Choroid plexus epithelial cell (primary cell): ENCODE data around the gene CREB5.
"Not testable (repeated sequence)": the region's sequence is repeated elsewhere in the genome, so short reads cannot be mapped to it uniquely, and the experiment has no call there.

Experiments used
- DNase-seq: peaks from one replicate; pipeline ENCODE4 v3.0.0-alpha.2; 2010; ENCODE audit warnings: low read depth
- H3K4me3 ChIP-seq: 2 replicates; pipeline ENCODE4 v1.5.1; 2011; ENCODE audit warnings: low read depth, mild to moderate bottlenecking, control low read depth, low read length, moderate library complexity
- TF ChIP-seq, protein P1 (sequence below): conservative IDR thresholded peaks from 2 replicates; pipeline ENCODE4 v1.5.1; 2011; ENCODE audit warnings: low read depth, mild to moderate bottlenecking, control low read depth, inconsistent platforms, low read length, moderate library complexity

The CREB5 gene

DNA sequence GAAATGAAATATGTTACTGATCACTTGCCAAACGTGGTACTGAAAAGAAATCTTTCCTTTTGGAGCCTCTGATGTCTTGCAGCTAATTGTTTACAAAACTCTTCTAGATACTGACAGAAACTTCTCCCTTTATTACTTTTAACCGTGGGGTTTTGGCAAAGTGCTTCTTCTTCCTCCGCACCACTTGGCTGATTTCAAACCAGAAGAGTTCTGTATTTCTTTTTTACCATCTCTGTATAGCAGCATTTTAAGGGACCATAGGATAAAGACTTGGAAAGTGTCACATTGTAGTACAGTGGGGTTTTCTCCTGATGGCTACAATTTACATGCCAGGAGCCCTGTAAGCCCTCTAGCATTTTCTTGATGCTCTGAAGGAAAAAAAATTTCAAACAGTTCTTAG is 21.9 kb upstream of the CREB5 start:
- no peak overlapping the region for H3K4me3 ChIP-seq
- TF ChIP-seq, protein P1, sequence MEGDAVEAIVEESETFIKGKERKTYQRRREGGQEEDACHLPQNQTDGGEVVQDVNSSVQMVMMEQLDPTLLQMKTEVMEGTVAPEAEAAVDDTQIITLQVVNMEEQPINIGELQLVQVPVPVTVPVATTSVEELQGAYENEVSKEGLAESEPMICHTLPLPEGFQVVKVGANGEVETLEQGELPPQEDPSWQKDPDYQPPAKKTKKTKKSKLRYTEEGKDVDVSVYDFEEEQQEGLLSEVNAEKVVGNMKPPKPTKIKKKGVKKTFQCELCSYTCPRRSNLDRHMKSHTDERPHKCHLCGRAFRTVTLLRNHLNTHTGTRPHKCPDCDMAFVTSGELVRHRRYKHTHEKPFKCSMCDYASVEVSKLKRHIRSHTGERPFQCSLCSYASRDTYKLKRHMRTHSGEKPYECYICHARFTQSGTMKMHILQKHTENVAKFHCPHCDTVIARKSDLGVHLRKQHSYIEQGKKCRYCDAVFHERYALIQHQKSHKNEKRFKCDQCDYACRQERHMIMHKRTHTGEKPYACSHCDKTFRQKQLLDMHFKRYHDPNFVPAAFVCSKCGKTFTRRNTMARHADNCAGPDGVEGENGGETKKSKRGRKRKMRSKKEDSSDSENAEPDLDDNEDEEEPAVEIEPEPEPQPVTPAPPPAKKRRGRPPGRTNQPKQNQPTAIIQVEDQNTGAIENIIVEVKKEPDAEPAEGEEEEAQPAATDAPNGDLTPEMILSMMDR = no peak

DNA sequence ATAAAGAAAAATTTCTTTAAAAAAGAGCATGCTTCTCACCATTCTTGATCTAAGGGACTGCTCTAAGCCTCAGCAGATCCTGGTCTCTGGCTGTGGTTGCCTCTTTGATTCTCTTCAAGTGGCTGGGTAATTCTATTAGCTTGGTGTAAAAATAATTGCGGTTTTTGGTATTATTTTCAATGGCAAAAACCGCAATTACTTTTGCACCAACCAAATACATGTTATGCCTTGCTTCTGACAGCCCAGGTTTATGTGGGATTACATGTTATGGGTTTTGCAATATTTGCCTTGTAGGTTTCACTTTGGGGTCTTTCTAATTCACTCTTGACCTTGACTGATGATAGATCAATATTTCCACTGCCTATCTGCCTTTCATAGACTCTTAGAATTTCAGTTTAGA is 20.0 kb upstream of the CREB5 start:
- no peak overlapping the region for H3K4me3 ChIP-seq
- no peak for DNase-seq
- TF ChIP-seq, protein P1 = no peak

More for the DNA sequence above, 21.9 kb upstream of the CREB5 start:
- no peak for DNase-seq

DNA sequence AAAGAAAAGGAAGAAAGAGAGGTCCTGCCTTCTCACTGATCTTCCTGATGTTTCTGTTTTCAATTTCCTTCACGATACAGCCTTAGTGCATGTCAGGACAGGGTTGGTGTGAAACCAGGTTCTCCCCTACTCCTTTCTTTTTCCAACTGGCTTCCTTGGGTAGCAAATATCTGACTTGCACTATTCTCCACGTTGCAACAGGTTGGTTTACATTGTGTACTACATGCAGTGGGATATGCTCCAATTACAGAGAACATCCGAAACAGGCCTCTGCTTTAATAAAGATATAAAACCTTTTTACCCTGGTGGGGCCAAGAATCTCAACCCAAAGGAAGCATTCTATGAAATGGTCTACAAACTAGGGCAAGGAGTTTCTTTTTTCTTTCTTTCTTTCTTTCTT is 16.9 kb upstream of the CREB5 start:
- TF ChIP-seq, protein P1 = no peak
- no peak overlapping the region for H3K4me3 ChIP-seq

DNA sequence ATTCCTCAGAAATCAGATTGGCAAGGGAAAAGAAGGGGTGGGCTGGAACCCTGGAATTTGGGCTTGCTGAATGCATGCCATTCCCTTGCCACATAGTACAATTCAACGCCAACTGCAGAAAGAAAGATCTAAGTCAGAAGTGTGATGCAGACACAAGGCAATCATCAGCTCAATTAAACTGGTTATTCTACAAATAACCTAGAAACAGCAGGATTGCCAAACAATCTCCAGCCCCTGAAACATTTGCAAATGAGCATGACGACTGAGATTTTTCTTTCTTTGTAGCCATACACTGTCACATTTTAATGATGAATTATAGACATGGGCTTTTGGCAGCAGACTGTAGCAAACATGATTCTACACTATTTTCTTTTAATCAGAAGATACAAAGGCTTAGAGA is 16.5 kb upstream of the CREB5 start:
- H3K4me3 ChIP-seq = no peak overlapping the region
- DNase-seq = no peak
- TF ChIP-seq, protein P1 = no peak

More for the DNA sequence above, 16.9 kb upstream of the CREB5 start:
- DNase-seq = no peak

DNA sequence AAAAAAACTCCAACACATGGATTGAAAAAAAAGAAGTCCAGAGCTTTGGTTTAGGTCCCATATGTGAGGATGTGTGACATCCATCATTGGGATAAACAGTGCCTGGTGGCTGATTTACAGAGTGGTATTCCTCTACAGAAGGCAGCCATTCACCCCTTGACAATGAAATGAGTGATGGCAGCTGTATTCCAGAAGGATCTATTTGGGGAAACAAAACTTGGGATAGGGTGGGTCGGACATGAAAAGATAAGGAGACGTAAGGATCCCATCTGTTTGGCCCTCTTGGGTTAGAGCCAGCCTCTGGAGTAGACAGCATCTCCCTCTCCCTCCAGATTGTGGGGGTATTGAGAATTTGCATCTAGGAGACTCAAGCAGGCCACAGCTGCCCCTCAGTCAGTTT is 15.2 kb upstream of the CREB5 start:
- DNase-seq = no peak
- TF ChIP-seq, protein P1 = no peak
- H3K4me3 ChIP-seq = no peak overlapping the region

DNA sequence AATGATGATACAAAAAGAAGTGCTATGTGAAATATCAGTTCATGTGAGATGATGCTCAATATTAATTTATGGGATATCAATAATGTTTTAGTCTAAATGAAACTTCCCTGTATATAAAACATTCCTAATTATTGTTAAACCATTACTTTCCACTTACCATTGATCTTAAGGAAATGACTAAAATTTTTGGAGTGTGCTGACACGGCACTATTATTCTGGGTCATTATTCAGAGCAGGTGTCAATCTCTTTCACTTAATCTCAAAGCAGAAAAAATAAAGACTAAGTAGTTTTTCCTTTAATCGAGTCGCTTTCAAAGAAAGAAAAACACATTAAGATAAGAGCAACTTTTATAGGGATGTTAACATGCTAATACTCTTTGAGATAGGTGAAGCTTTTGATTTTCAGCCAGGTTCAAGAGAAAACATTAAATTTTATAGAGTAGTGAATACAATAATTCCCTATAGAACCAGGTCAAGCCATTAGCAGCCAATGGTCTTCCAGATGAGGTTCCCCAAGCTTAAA is 11.4 kb upstream of the CREB5 start:
- TF ChIP-seq, protein P1 = no peak
- no peak overlapping the region for H3K4me3 ChIP-seq
- no peak for DNase-seq

DNA sequence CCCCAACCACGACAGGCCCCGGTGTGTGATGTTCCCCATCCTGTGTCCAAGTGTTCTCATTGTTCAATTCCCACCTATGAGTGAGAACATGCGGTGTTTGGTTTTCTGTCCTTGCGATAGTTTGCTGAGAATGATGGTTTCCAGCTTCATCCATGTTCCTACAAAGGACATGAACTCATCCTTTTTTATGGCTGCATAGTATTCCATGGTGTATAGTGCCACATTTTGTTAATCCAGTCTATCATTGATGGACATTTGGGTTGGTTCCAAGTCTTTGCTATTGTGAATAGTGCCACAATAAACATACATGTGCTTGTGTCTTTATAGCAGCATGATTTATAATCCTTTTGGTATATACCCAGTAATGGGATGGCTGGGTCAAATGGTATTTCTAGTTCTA is 10.8 kb upstream of the CREB5 start:
- not testable (repeated sequence) for DNase-seq, H3K4me3 ChIP-seq

DNA sequence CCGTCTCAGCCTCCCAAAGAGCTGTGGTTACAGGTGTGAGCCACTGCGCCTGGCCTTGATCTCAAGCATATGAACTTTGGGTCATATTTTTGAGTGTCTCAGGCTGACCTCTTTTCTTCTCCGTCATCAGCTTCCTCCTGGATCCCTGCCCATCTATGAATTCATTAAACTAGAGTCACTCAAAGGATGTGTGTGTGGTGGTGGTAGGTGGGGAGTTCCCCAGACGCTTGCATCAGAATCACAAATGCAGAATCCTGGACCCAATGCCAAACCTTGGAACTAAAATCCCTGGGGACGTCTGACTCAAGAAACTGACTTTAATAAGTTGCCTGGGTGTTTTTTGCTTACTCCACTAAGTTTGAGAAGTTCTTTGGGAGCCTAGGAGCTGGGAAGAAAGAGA is 6.7 kb upstream of the CREB5 start:
- TF ChIP-seq, protein P1 = no peak
- peak; percentile 97 for DNase-seq

More for the DNA sequence above, 6.7 kb upstream of the CREB5 start:
- no peak overlapping the region for H3K4me3 ChIP-seq
